Midbrain (tissue), 1 donor: Measurements from ENCODE around the gene CCDC136.

ENCODE experiments used
- DNase-seq: peaks from one replicate; lab custom pipeline; 2025; lab: John Stamatoyannopoulos, UW

The CCDC136 gene

GRCh38 chr7:128862571-128863432 lies 71.0 kb downstream of the CCDC136 start, which contains the start of gene ATP6V1F:
Gene ATP6V1F, plus strand, starts transcription at chr7:128862856. Its CDS starts 49 bp downstream, at chr7:128862905.
- DNase-seq: peak; percentile 97

- no peak for DNase-seq
These were observed 71.7 kb downstream of the CCDC136 start for GRCh38 chr7:128863433-128863989.

GRCh38 chr7:128865303-128865702 lies 73.5 kb downstream of the CCDC136 start:
- no peak for DNase-seq

GRCh38 chr7:128865996-128866877 lies 74.5 kb downstream of the CCDC136 start:
- DNase-seq: no peak

GRCh38 chr7:128867241-128867640 lies 75.5 kb downstream of the CCDC136 start:
- DNase-seq: no peak

GRCh38 chr7:128867842-128868623 lies 76.3 kb downstream of the CCDC136 start:
- no peak for DNase-seq

- DNase-seq: no peak
These were observed 76.9 kb downstream of the CCDC136 start for GRCh38 chr7:128868624-128869137.

- DNase-seq: peak; percentile 34
These were observed 77.6 kb downstream of the CCDC136 start for GRCh38 chr7:128869138-128869943.

- no peak for DNase-seq
These were observed 78.1 kb downstream of the CCDC136 start for GRCh38 chr7:128869944-128870285.

GRCh38 chr7:128871050-128871449 lies 79.3 kb downstream of the CCDC136 start:
- no peak for DNase-seq
